Naive B cell (primary cell): ENCODE results near the gene MYBBP1A. TPM values are rescaled to one million over a fixed set of nuclear protein-coding genes. Genes with fewer than 3 reads are reported as not detected.

Source experiments
- ATAC-seq, 2 donors: fragments of 150-1000 bp; cut with Tn5 transposase; 2 replicates each; pipeline ENCODE4 v1.10.0; 2021; ENCODE audit warnings: low read depth in 2 of 2, mild to moderate bottlenecking in 2 of 2, moderate library complexity in 2 of 2
- DNase-seq: peaks from one replicate; pipeline ENCODE4 v3.0.0; 2022
- H3K27ac Mint-ChIP-seq, 6 donors: one replicate each; pipeline ENCODE4 v1.8.0; 2020 to 2022; ENCODE audit warnings: mild to moderate bottlenecking in 6 of 6, mixed read lengths in 6 of 6, moderate library complexity in 5 of 6, inconsistent platforms in 2 of 6
- H3K27me3 Mint-ChIP-seq, 3 donors: one replicate each; pipeline ENCODE4 v1.8.0; 2021 to 2022; ENCODE audit warnings: mixed read lengths in 3 of 3, mild to moderate bottlenecking in 1 of 3
- H3K36me3 Mint-ChIP-seq, 2 donors: one replicate each; pipeline ENCODE4 v1.8.0; 2020 to 2022; ENCODE audit warnings: mixed read lengths in 2 of 2, inconsistent platforms in 1 of 2, mild to moderate bottlenecking in 1 of 2
- H3K4me1 Mint-ChIP-seq, 3 donors: one replicate each; pipeline ENCODE4 v1.8.0; 2020 to 2022; ENCODE audit warnings: mixed read lengths in 3 of 3, inconsistent platforms in 1 of 3, mild to moderate bottlenecking in 1 of 3, moderate library complexity in 1 of 3
- H3K4me3 Mint-ChIP-seq, 8 donors: one replicate each; pipeline ENCODE4 v1.8.0; 2020 to 2022; ENCODE audit warnings: mild to moderate bottlenecking in 8 of 8, mixed read lengths in 8 of 8, moderate library complexity in 8 of 8, inconsistent platforms in 2 of 8
- H3K9me3 Mint-ChIP-seq, 7 donors: one replicate each; pipeline ENCODE4 v1.8.0; 2020 to 2022; ENCODE audit warnings: mixed read lengths in 7 of 7, mild to moderate bottlenecking in 5 of 7, inconsistent platforms in 2 of 7, moderate library complexity in 1 of 7
- polyA plus RNA-seq, 6 donors: library from polyadenylated mRNA; unstranded; fragments of 300-500 nt; fragmentation: Illumina TruSeq; gene quantifications; one replicate each; pipeline ENCODE4 v1.2.3, GENCODE V29; 2021; ENCODE audit warnings: low read depth in 6 of 6

The MYBBP1A gene
- polyA plus RNA-seq, 6 donors from 2014 or later = 0.24 to 28.7 (median 13.4) TPM

- no peak overlapping the region for H3K27ac Mint-ChIP-seq
- no peak overlapping the region for H3K4me3 Mint-ChIP-seq
These were observed 47.0 kb downstream of the MYBBP1A start for GRCh38 chr17:4508207-4508606.

GRCh38 chr17:4507361-4508111 is 47.6 kb downstream of the MYBBP1A start:
- no peaks in the 10 kb centered on the region for H3K9me3 Mint-ChIP-seq
- ATAC-seq (no peak), DNase-seq (no peak)
- H3K4me1 Mint-ChIP-seq = peaks cover 5 to 13% (median 11%) of the 10 kb centered on the region in 3 donors
- no peaks in the 10 kb centered on the region for H3K36me3 Mint-ChIP-seq
- H3K27ac Mint-ChIP-seq = no peak overlapping the region
- H3K4me3 Mint-ChIP-seq = no peak overlapping the region
- H3K27me3 Mint-ChIP-seq = peaks cover 25 to 82% (median 69%) of the 10 kb centered on the region in 3 donors

More at GRCh38 chr17:4508207-4508606, 47.0 kb downstream of the MYBBP1A start:
- no peaks in the 10 kb centered on the region for H3K9me3 Mint-ChIP-seq
- H3K4me1 Mint-ChIP-seq = peaks cover 5 to 13% (median 11%) of the 10 kb centered on the region in 3 donors
- ATAC-seq (no peak), DNase-seq (no peak)
- H3K36me3 Mint-ChIP-seq = no peaks in the 10 kb centered on the region
- peaks cover 21 to 75% (median 63%) of the 10 kb centered on the region in 3 donors for H3K27me3 Mint-ChIP-seq

- H3K9me3 Mint-ChIP-seq = no peaks in the 10 kb centered on the region
- no peak for DNase-seq
- H3K27ac Mint-ChIP-seq = no peak overlapping the region
- H3K4me3 Mint-ChIP-seq = no peak overlapping the region
- peaks cover 5 to 13% (median 11%) of the 10 kb centered on the region in 3 donors for H3K4me1 Mint-ChIP-seq
- H3K27me3 Mint-ChIP-seq = peaks cover 30 to 83% (median 75%) of the 10 kb centered on the region in 3 donors
- ATAC-seq = no peak
- no peaks in the 10 kb centered on the region for H3K36me3 Mint-ChIP-seq
These were observed 48.3 kb downstream of the MYBBP1A start for GRCh38 chr17:4506892-4507291.

GRCh38 chr17:4506175-4506813 is 48.9 kb downstream of the MYBBP1A start:
- H3K27me3 Mint-ChIP-seq = peaks cover 36 to 83% (median 80%) of the 10 kb centered on the region in 3 donors
- DNase-seq = no peak
- no peak for ATAC-seq
- H3K4me1 Mint-ChIP-seq = peaks cover 9 to 13% (median 11%) of the 10 kb centered on the region in 3 donors
- H3K27ac Mint-ChIP-seq = no peak overlapping the region
- H3K4me3 Mint-ChIP-seq = no peak overlapping the region
- no peaks in the 10 kb centered on the region for H3K9me3 Mint-ChIP-seq
- H3K36me3 Mint-ChIP-seq = no peaks in the 10 kb centered on the region

GRCh38 chr17:4505187-4505586 is 50.0 kb downstream of the MYBBP1A start:
- H3K4me3 Mint-ChIP-seq = no peak overlapping the region
- DNase-seq (no peak), ATAC-seq (no peak)
- H3K9me3 Mint-ChIP-seq = no peaks in the 10 kb centered on the region
- no peaks in the 10 kb centered on the region for H3K36me3 Mint-ChIP-seq
- H3K27ac Mint-ChIP-seq = peak overlapping the region in 1 of 6 donors; percentile 46
- H3K4me1 Mint-ChIP-seq = peaks cover 15 to 19% (median 19%) of the 10 kb centered on the region in 3 donors
- peaks cover 42 to 87% (median 84%) of the 10 kb centered on the region in 3 donors for H3K27me3 Mint-ChIP-seq

GRCh38 chr17:4504188-4504587 is 51.0 kb downstream of the MYBBP1A start:
- Mint-ChIP-seq H3K27ac (no peak overlapping the region), H3K36me3 (no peaks in the 10 kb centered on the region), H3K27me3 (peaks cover 43 to 89% (median 84%) of the 10 kb centered on the region in 3 donors), H3K4me3 (no peak overlapping the region), H3K4me1 (peaks cover 18 to 24% (median 22%) of the 10 kb centered on the region in 3 donors), H3K9me3 (no peaks in the 10 kb centered on the region)
- DNase-seq (no peak), ATAC-seq (no peak)

- ATAC-seq = no peak
- DNase-seq = no peak
- Mint-ChIP-seq H3K4me1 (peaks cover 12 to 22% (median 15%) of the 10 kb centered on the region in 3 donors), H3K27ac (peak overlapping the region in 2 of 6 donors; percentile 28 to 47), H3K27me3 (peaks cover 43 to 82% (median 77%) of the 10 kb centered on the region in 3 donors), H3K4me3 (peak overlapping the region in 1 of 8 donors; percentile 34), H3K36me3 (no peaks in the 10 kb centered on the region), H3K9me3 (no peaks in the 10 kb centered on the region)
These were observed 51.7 kb downstream of the MYBBP1A start for GRCh38 chr17:4503283-4504025.

- Mint-ChIP-seq H3K27me3 (peaks cover 43 to 73% (median 69%) of the 10 kb centered on the region in 3 donors), H3K4me3 (peak overlapping the region in 1 of 8 donors; percentile 57), H3K4me1 (peaks cover 12 to 24% (median 16%) of the 10 kb centered on the region in 3 donors), H3K27ac (no peak overlapping the region), H3K36me3 (no peaks in the 10 kb centered on the region), H3K9me3 (no peaks in the 10 kb centered on the region)
- no peak for DNase-seq
- ATAC-seq = no peak
These were observed 52.6 kb downstream of the MYBBP1A start for GRCh38 chr17:4502466-4503154.

GRCh38 chr17:4501295-4501949 is 53.8 kb downstream of the MYBBP1A start:
- no peaks in the 10 kb centered on the region for H3K9me3 Mint-ChIP-seq
- ATAC-seq = no peak
- no peak overlapping the region for H3K27ac Mint-ChIP-seq
- H3K4me1 Mint-ChIP-seq = peaks cover 12 to 32% (median 23%) of the 10 kb centered on the region in 3 donors
- H3K27me3 Mint-ChIP-seq = peaks cover 37 to 69% (median 64%) of the 10 kb centered on the region in 3 donors
- no peaks in the 10 kb centered on the region for H3K36me3 Mint-ChIP-seq
- no peak for DNase-seq
- peak overlapping the region in 4 of 8 donors; percentile 22 to 76 (median 50) for H3K4me3 Mint-ChIP-seq

GRCh38 chr17:4500191-4500571 is 55.0 kb downstream of the MYBBP1A start:
- H3K27ac Mint-ChIP-seq = peak overlapping the region in 1 of 6 donors; percentile 37
- H3K27me3 Mint-ChIP-seq = peaks cover 37 to 57% (median 57%) of the 10 kb centered on the region in 3 donors
- H3K9me3 Mint-ChIP-seq = peaks cover 0 to under 1% (median 0%) of the 10 kb centered on the region in 7 donors
- peaks cover 12 to 32% (median 23%) of the 10 kb centered on the region in 3 donors for H3K4me1 Mint-ChIP-seq
- DNase-seq = no peak
- no peak for ATAC-seq
- peak overlapping the region; percentile 56 to 91 (median 83) for H3K4me3 Mint-ChIP-seq
- H3K36me3 Mint-ChIP-seq = no peaks in the 10 kb centered on the region

- Mint-ChIP-seq H3K4me3 (peak overlapping the region; percentile 70 to 91 (median 84)), H3K27ac (peak overlapping the region in 2 of 6 donors; percentile 43 to 52), H3K27me3 (peaks cover 37 to 53% (median 51%) of the 10 kb centered on the region in 3 donors), H3K36me3 (no peaks in the 10 kb centered on the region), H3K4me1 (peaks cover 12 to 32% (median 23%) of the 10 kb centered on the region in 3 donors), H3K9me3 (peaks cover 0 to 3% (median 0%) of the 10 kb centered on the region in 7 donors)
- DNase-seq (peak; percentile 12), ATAC-seq (peak in 1 of 2 donors; percentile 13)
These were observed 55.6 kb downstream of the MYBBP1A start for GRCh38 chr17:4499431-4500190.
